Astrocyte of the cerebellum (primary cell): ENCODE measurements around the gene NCAM1.

Experiments
- DNase-seq: peaks from one replicate; pipeline ENCODE4 v3.0.0-alpha.2; 2011; ENCODE audit warnings: low read depth
- H3K4me3 ChIP-seq: 2 replicates; pipeline ENCODE4 v1.5.1; 2011; ENCODE audit warnings: mild to moderate bottlenecking, low read depth, low read length, moderate library complexity
- CTCF ChIP-seq: IDR thresholded peaks from 2 replicates; pipeline ENCODE4 v1.5.1; 2012; ENCODE audit warnings: low read length, low read depth, moderate library complexity, mild to moderate bottlenecking; ENCODE audit errors: missing control alignments
- in situ Hi-C: cut with HindIII; loops from 2 replicates; pipeline ENCODE4 v1.10.0; 2017; ENCODE audit warnings: low sequenced_read_pairs

NCAM1 gene

GRCh38 chr11:113278925-113279324, 317.7 kb downstream of the NCAM1 start:
- TF ChIP-seq CTCF: no peak
- DNase-seq: no peak
- in situ Hi-C loops: no loop called here
- H3K4me3 ChIP-seq: no peak overlapping the region

- in situ Hi-C loops: no loop called here
- no peak for TF ChIP-seq CTCF
- no peak overlapping the region for H3K4me3 ChIP-seq
- DNase-seq: no peak
Observed at GRCh38 chr11:113279591-113279990, 318.4 kb downstream of the NCAM1 start.

GRCh38 chr11:113281052-113281725, 320.0 kb downstream of the NCAM1 start:
- in situ Hi-C loops: no loop called here
- DNase-seq: no peak
- no peak overlapping the region for H3K4me3 ChIP-seq
- no peak for TF ChIP-seq CTCF

- in situ Hi-C loops: no loop called here
- DNase-seq: no peak
- H3K4me3 ChIP-seq: no peak overlapping the region
- no peak for TF ChIP-seq CTCF
Observed at GRCh38 chr11:113282898-113283437, 321.7 kb downstream of the NCAM1 start.

- no peak for TF ChIP-seq CTCF
- in situ Hi-C loops: no loop called here
- no peak for DNase-seq
- H3K4me3 ChIP-seq: no peak overlapping the region
Observed at GRCh38 chr11:113283881-113284280, 322.7 kb downstream of the NCAM1 start.

- DNase-seq: no peak
- H3K4me3 ChIP-seq: no peak overlapping the region
- in situ Hi-C loops: no loop called here
- no peak for TF ChIP-seq CTCF
Observed at GRCh38 chr11:113286009-113286408, 324.8 kb downstream of the NCAM1 start.
